Measurements from ENCODE around the gene MOB1A.
"Not testable (repeated sequence)": the region's sequence is repeated elsewhere in the genome, so short reads cannot be mapped to it uniquely, and the experiment has no call there.

MOB1A gene

DNA sequence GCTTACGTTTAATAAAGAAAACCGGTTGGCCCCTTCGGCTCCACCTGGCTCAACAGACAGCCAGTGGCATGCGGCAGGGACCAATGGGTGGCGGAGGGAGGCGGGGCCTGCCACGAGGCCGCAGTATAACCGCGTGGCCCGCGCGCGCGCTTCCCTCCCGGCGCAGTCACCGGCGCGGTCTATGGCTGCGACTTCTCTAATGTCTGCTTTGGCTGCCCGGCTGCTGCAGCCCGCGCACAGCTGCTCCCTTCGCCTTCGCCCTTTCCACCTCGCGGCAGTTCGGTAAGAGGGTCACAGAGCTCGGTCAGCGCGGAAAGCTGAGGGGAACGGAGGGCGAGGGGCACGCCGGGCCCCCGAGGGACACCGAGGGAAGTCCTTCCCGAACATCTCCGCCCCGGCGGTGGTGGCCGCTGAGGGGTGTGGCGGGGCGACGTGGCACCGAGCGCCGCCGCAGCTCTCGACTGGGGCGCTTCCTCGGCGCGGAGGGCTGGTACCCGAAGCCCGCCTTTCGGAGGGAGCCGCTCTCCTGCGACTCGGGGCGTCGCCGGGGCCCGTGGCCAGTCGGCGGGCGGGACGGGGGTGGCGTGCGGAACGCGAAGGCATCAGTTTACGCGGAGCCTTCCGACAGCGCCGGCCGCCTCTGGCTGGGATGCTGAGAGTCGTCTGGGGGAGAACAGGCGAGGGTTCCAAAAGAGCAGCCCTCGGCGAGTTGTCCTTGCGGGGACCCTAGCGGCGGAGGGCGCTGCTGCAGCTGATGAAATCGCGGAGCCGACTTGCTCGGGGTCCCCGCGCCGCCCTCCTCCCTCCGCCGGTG is 20.0 kb upstream of the MOB1A start, which contains the start of gene MTHFD2:
Gene MTHFD2 (plus strand): TSS at position 155 of the 814 bp plus-strand sequence. CDS start 27 bp downstream, at position 182.
- peak; percentile 70 for DNase-seq (ENCODE audit: low read depth)

DNA sequence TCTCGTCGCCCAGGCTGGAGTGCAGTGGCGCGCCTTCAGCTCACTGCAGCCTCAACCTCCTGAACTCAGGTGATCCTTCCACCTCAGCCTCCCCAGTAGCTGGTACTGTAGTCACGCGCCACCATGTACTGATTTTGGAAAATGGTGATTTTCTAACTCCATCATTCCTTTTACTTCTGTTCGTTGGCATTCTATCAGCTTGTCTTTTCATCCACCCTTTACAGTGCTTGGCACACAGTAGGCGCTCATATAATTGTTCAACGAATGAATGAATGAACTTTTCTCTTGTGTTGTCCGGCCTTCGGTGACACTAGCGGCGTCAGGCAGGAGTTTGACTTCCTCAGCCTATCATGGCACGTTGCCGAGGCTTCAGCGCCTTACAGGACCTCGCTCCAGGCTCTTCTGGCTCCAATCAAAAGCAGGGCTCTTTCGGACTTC is 19.4 kb upstream of the MOB1A start:
- no peak for DNase-seq (ENCODE audit: low read depth)

DNA sequence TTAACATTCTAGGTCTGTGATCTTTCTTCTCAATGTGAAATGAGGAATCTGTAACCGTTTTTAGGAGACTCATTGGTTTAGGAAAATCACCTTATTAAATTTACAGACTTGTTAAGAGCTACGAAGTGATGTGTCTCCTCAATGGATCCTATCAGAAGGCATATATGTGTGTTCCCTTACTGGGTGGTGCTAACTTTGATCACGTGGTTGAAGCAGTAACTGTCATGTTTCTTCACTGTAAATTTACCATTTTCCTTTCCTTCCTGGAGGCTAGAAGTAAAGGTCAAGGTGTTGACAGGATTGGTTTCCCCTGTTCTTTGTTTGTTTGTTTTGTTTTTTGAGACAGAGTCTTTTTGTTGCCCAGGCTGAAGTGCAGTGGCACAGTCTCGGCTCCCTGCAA is 18.4 kb upstream of the MOB1A start:
- DNase-seq (ENCODE audit: low read depth), result no peak

DNA sequence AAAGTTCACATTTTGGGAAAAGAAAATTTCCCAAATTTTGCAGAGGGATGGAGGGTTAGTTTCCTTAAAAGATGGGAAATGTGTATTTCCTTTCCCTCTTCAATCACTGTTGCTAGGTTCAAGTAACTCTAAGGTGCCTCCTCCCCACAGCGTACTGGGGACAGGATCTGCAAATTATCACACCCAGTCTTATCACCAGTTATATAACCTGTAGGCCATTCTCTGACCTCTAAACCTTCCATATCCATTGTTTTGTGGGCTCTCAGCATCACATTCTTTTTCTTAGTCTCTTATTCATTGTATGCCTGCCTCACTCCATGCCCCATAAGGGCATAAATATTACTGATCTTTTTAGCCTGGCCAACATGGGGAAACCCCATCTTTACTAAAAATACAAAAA is 16.1 kb upstream of the MOB1A start:
- no peak for DNase-seq (ENCODE audit: low read depth)

DNA sequence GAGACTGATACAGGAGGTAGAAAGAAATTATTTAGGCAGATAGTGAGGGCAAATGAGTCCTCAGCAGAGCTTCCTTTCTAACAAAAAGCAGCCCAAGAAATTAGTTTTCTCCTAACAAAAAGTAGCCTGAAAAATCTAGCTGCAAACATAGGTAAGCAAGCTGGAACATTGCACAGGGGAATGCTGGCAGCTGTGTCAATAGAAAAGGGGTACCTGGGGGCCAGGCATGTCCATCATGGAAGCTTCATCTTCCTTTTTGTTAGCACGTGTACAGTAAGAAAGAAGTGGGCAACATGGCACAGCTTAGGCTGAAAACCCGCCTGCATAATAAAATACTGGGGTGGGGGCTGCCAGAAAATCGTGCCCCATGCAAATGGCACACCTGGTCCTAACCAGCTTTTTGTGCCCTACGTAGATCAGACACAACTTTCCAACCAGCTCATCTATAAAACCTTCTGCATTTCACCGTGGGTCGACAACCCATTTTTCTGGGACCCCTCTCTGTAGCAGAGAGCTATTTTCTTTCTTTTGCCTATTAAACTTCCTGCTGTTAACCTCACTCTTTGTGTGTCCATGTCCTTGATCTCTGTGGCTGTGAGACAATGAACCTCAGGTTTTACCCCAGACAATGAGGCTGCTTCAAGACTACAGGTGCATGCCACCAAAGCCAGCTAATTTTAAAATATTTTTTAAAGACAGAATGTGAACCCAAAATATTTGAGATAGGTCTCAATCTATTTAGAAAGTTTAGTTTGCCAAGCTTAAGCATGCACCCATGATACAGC is 13.1 kb upstream of the MOB1A start:
- no peak for DNase-seq (ENCODE audit: low read depth)

DNA sequence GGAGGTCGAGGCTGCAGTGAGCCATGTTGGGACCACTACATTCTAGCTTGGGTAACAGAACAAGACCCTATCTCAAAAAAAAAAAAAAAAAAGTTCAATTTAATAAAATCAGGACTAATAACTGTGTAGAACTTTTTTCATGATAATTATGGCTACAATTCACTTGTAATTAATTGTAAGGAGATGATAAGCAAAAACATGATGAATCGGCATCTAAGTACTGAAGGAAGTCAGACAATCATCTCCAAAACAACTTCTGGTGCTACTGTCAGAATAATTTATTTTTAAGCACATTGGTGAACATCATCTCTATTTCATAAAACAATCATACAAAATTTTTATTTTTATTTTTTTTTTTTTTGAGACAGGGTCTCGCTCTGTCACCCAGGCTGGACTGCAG is 10.0 kb upstream of the MOB1A start:
- no peak for DNase-seq (ENCODE audit: low read depth)

DNA sequence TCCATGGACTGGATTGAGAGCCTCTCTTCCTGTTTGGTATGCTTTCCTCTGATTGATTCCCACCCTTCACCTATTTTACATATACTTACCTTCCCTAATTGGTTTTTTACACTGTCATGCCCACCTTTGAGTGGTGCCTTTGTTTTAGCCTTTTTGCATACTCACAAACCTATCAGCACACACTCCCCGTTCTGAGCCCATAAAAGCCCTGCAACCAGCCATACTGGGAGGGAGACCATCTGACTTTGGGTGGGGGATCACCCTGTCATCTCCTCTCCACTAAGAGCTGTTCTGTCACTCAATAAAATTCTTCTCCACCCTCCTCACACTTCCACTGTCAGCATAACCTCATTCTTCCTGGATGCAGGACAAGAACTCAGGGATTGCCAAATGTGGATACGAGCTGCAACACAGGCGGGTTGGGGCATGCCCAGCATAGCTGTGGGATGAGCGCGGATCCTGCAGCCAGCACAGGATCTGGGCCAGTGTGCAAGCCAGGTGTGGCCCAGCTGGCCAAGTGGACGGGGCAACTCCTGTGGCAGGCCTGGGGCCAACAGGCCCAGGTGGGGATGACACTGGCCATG is 9.4 kb upstream of the MOB1A start:
- no peak for DNase-seq (ENCODE audit: low read depth)

DNA sequence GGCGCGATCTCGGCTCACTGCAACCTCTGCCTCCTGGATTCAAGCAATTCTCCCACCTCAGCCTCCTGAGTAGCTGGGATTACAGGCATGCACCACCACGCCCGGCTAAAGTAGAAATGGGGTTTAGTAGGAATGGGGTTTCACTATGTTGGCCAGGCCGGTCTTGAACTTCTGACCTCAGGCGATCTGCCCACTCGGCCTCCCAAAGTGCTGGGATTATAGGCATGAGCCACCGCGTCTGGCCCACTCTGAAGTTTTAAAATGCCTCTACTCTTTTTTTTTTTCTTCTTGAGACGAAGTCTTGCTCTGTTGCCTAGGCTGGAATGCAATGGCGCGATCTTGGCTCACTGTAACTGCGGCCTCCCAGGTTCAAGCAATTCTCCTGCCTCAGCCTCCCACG is 8.0 kb upstream of the MOB1A start:
- not testable (repeated sequence) for DNase-seq (ENCODE audit: low read depth)

DNA sequence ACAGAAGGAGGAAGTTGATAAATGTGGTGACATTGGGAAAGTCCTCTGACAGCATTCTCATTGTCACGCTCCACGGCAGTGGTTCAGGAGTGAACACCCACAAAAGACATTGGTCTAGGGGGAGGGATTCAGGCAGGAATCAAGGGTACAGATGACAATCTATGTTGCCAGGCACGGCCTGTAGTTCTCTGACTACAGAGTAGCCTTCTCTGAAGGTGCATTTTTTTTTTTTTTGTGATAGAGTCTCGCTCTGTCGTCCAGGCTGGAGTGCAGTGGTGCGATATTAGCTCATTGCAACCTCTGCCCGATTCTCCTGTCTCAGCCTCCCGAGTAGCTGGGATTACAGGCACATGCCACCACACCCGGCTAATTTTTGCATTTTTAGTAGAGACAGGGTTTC is 7.4 kb upstream of the MOB1A start:
- DNase-seq (ENCODE audit: low read depth), result no peak

DNA sequence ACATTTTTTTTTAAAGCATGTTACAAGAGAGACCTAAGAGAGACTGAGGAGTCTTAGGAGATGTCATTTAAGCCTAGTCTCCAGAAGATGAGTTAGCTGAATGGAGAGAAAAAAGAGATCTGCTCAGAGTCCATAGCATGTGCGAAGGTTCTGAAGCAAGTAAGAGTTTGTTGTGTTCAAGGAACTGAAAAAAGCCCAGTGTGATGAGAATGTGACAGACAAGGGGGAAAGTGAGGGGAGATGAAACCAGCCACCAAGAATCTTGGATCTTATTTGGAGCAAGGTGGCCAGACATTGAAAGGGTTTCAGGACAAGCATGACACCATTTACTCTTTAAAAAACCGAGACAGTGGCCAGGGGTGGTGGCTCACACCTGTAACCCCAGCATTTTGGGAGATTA is 5.2 kb upstream of the MOB1A start:
- DNase-seq (ENCODE audit: low read depth), result no peak

DNA sequence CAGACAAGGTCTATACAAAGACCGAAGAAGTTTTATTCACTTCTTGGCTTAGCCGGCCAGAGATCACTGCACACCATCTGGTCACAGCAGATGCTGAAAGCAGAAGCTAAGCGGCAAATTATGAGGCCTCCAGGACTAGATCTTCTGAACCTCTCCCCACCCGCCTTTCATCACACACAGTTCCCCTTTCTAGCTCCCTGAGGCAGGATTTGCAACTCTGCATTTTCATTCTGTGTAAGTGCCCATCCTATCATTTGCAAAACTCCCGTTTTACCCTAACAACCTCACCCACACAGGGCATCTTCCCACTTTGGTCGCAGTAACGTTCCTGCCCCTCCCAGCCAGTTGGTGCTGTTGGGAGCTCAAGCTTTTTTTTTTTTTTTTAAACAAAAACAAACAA is 3.1 kb upstream of the MOB1A start:
- DNase-seq (ENCODE audit: low read depth), result no peak

DNA sequence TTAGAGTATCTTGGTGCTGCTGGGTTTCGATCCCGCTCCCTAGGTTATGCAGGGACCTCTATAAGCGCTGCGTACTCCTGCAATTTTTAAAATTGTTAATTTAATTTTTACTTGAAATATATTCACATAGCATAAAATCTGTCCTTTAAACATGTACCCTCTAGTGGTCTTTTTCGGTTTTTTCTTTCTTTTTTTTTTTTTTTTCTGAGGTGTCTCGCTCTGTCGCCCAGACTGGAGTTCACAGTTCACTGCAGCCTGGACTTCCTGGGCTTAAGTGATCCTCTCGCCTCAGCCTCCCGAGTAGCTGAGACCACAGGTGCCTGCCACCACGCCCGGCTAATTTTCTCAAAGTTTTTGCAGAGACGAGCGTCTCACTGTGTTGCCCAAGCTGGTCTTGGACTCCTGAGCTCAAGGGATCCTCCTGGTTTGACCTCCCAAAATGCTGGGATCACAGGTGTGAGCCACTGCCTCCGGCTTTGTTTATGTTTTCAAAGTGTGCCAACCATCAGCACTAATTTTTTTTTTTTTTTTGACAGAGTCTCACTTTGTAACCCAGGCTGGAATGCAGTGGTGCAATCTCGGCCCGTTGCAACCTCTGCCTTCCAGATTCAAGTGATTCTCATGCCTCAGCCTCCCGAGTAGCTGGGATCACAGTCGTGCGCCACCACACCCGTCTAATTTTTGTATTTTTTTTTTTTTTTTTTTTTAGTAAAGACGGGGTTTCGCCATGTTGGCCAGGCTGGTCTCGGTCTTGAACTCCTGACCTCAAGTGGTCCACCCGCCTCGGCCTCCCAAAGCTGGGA is 585 bp upstream of the MOB1A start:
- DNase-seq (ENCODE audit: low read depth), result no peak

DNA sequence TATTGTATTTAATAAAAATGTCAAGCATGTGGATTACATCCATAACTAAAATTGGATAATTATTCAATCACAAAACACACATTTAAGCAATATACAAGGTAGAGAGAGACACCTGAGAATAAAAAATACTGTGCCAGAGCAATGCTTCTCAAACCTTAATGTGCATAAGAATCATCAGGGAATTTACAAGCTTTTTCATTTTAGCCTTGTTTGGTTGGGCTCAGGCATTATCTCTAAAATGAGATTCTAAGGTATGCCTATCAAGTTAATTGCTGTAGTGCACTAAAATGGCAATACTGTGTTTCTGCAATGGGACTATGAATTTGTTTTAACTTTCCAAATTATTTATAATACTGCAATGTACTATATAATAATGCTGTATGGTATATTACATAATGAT is 983 bp downstream of the MOB1A start:
- no peak for DNase-seq (ENCODE audit: low read depth)

DNA sequence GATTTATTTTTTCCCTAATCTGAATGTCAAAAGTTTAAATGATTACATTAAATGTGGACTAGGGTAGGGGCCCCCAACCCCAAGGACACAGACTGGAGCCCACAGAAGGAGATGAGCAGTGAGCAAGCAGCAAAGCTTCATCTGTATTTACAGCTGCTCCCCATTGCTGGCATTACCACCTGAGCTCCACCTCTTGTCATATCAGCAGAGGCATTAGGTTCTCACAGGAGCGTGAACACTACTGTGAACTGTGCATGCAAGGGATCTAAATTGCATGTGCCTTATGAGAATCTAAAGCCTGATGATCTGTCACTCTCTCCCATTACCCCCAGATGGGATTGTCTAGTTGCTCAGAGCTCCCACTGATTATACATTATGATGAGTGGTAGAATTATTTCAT is 3.8 kb downstream of the MOB1A start:
- DNase-seq (ENCODE audit: low read depth), result no peak

DNA sequence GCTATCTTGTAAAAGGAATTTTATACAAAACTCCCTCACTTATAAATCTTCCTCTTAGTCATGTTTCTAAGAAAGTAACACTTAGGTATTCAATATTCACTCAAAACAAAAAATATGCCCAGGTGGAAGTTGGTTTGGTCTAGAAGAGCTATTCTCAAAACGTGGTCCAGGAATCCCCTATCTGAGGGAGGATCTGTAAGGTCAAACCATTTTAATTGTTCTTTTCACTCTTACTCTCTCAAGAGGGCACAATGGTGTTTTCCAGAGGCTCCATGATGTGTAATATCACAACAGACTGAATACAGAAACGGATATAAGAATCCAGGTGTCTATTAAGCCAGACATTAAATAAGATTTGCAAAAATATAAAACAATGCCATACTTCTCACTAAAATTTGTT is 9.9 kb downstream of the MOB1A start:
- DNase-seq (ENCODE audit: low read depth), result no peak

DNA sequence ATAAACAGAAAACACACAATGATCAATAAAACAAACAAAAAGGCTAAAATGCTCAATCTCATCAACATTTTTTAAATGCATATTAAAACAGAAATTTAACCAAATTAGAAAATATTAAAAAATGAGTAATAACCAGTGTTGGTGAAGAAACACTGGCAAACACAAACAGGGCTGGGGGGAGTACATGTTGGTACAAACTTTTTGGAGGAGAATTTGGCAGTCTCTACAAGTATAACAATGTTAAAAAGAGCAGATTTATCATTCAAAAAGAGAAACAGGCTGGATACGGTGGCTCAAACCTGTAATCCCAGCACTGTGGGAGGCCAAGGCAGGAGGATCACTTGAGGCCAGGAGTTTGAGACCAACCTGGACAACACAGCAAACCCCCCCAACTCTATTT is 13.9 kb downstream of the MOB1A start:
- DNase-seq (ENCODE audit: low read depth), result no peak

DNA sequence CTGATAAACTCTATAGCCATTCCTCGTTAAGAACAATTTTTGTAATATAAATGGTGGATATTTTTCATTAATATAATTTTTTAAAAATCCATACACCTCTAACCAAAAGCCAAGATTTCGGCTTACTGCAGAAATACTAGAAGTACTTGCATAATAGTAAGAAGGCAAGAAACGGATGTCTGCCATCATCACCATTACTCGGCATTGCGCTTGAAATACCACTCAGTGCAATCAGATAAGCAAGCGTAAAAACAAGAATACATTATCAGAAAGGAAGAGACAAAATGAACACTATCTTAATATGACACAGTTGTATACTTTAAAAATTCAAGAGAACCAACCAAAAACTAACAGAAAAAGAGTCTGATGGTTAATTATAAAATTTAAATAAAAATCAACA is 15.7 kb downstream of the MOB1A start:
- no peak for DNase-seq (ENCODE audit: low read depth)

DNA sequence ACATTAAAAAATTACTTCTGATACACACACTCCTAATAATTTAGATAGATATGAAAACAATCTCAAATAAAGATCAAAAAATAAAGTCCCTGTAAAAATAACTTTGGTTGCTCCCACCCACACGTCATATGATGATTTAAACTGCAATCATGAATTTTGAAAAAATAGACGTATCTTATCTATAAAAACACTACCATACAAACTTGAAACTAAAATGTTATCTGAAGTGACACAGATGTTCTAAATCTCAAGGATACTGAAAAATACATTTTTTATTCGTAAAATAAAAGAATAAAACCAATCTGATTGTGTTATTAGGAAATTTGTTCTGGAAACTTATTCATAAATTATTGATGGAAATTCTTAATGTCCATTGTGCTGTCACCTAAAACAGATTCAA is 22.8 kb downstream of the MOB1A start:
- DNase-seq (ENCODE audit: low read depth), result no peak

DNA sequence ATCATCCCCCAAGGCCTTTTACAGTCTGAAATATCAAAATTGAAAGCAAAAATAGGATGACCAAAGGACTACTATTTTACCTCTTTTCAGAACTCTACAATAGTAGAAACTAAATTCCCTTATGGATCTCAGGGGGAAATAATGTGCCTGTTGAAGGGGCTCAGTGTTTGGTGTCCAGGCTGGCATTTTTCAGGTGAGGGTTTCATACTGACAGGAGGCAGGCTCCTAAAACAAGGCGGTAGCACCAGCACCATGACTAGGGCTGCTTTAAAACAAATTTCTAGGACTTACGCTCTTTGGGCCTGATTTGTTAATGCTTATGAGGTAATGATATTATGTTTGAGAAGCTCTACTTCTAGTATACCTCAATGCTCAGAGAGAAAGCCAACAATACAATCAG is 25.7 kb downstream of the MOB1A start:
- no peak for DNase-seq (ENCODE audit: low read depth)

DNA sequence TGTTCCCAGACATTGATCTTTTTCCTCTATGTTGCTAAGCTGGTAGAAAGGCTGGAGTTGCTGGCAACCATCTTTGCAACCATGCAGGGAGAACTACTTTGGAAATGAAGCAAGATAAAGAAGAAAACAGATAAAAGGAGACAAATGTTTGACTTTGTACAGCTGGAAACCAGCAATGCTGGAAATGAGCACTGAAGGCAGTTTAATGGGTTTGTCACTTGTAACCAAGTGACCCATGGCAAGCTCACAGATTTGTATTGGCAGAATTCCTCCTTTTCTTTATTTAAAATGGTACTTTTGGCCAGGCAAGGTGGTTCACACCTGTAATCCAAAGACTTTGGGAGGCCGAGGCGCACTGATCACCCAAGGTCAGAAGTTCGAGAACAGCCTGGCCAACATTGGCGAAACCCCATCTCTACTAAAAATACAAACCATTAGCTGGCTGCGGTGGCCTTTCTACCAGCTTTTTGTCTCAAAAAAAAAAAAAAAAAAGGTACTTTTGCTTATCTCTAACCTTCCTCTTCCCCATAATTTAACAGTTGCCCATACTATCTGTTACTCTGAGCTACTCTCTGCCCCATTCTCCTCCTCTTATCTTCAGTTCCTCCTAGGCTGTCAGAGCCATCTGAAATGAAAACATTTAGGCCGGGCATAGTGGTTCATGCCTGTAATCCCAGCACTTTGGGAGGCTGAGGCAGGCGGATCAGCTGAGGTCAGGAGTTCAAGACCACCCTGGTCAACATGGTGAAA is 28.9 kb downstream of the MOB1A start:
- DNase-seq (ENCODE audit: low read depth), result no peak

DNA sequence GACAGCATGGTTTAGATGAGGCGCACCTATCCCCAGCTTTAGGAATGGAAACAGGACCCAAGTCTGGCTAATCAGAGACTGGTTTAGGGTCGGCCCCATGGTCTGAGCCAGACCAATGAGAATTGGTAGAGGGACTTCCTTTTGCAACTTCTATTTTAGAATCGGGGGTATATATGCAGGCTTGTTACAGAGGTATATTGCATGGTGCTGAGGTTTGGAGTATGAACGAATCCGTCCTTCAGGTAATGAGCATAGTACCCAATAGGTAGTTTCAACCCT is 29.5 kb downstream of the MOB1A start:
- no peak for DNase-seq (ENCODE audit: low read depth)

Measured in stimulated activated CD8-positive, alpha-beta memory T cell treated with anti-CD3 and anti-CD28 coated beads, Interleukin-15, amount 100 ng/mL, for 24 hours (primary cell).